Measurements from ENCODE around the gene GLB1L3.

Gene GLB1L3

GRCh38 chr11:134266440-134266839 is 9.7 kb upstream of the GLB1L3 start:
- no peak for TF ChIP-seq CTCF (IDR thresholded peaks at IDR 0.05; ENCODE audit: insufficient read depth, low read length, poor library complexity, severe bottlenecking)
- no peaks in the 10 kb centered on the region for H3K27me3 ChIP-seq (replicated peaks; ENCODE audit: control insufficient read depth, insufficient read depth, low read length)
- H3K4me3 ChIP-seq (replicated peaks; ENCODE audit: low read depth, low read length): no peak overlapping the region
- DNase-seq (ENCODE audit: extremely low read depth, insufficient read length): no peak
- H3K36me3 ChIP-seq (ENCODE audit: control insufficient read depth, insufficient read depth, low read length): peaks cover 4% of the 10 kb centered on the region

GRCh38 chr11:134266841-134267251 is 9.3 kb upstream of the GLB1L3 start:
- TF ChIP-seq CTCF (IDR thresholded peaks at IDR 0.05; ENCODE audit: insufficient read depth, low read length, poor library complexity, severe bottlenecking): no peak
- peaks cover 3% of the 10 kb centered on the region for H3K36me3 ChIP-seq (ENCODE audit: control insufficient read depth, insufficient read depth, low read length)
- no peaks in the 10 kb centered on the region for H3K27me3 ChIP-seq (replicated peaks; ENCODE audit: control insufficient read depth, insufficient read depth, low read length)
- H3K4me3 ChIP-seq (replicated peaks; ENCODE audit: low read depth, low read length): no peak overlapping the region
- DNase-seq (ENCODE audit: extremely low read depth, insufficient read length): no peak

- Histone ChIP-seq H3K4me3 (replicated peaks; ENCODE audit: low read depth, low read length) (no peak overlapping the region), H3K27me3 (replicated peaks; ENCODE audit: control insufficient read depth, insufficient read depth, low read length) (no peaks in the 10 kb centered on the region), H3K36me3 (ENCODE audit: control insufficient read depth, insufficient read depth, low read length) (peaks cover 2% of the 10 kb centered on the region)
- DNase-seq (ENCODE audit: extremely low read depth, insufficient read length): no peak
- TF ChIP-seq CTCF (IDR thresholded peaks at IDR 0.05; ENCODE audit: insufficient read depth, low read length, poor library complexity, severe bottlenecking): no peak
Observed at GRCh38 chr11:134267461-134267860, 8.7 kb upstream of the GLB1L3 start.

- no peak for DNase-seq (ENCODE audit: extremely low read depth, insufficient read length)
- no peak for TF ChIP-seq CTCF (IDR thresholded peaks at IDR 0.05; ENCODE audit: insufficient read depth, low read length, poor library complexity, severe bottlenecking)
- no peak overlapping the region for H3K4me3 ChIP-seq (replicated peaks; ENCODE audit: low read depth, low read length)
- H3K36me3 ChIP-seq (ENCODE audit: control insufficient read depth, insufficient read depth, low read length): no peaks in the 10 kb centered on the region; the same call in none of the 2 replicates
- no peaks in the 10 kb centered on the region for H3K27me3 ChIP-seq (replicated peaks; ENCODE audit: control insufficient read depth, insufficient read depth, low read length)
Observed at GRCh38 chr11:134267966-134268365, 8.2 kb upstream of the GLB1L3 start.

- Histone ChIP-seq H3K4me3 (replicated peaks; ENCODE audit: low read depth, low read length) (no peak overlapping the region), H3K27me3 (replicated peaks; ENCODE audit: control insufficient read depth, insufficient read depth, low read length) (no peaks in the 10 kb centered on the region), H3K36me3 (ENCODE audit: control insufficient read depth, insufficient read depth, low read length) (no peaks in the 10 kb centered on the region)
- DNase-seq (ENCODE audit: extremely low read depth, insufficient read length): no peak
- TF ChIP-seq CTCF (IDR thresholded peaks at IDR 0.05; ENCODE audit: insufficient read depth, low read length, poor library complexity, severe bottlenecking): peak; percentile 20
Observed at GRCh38 chr11:134270250-134270714, 5.9 kb upstream of the GLB1L3 start.

- no peak for DNase-seq (ENCODE audit: extremely low read depth, insufficient read length)
- H3K27me3 ChIP-seq (replicated peaks; ENCODE audit: control insufficient read depth, insufficient read depth, low read length): no peaks in the 10 kb centered on the region; the same call in 1 of the 2 replicates
- TF ChIP-seq CTCF (IDR thresholded peaks at IDR 0.05; ENCODE audit: insufficient read depth, low read length, poor library complexity, severe bottlenecking): no peak
- H3K36me3 ChIP-seq (ENCODE audit: control insufficient read depth, insufficient read depth, low read length): no peaks in the 10 kb centered on the region
- H3K4me3 ChIP-seq (replicated peaks; ENCODE audit: low read depth, low read length): no peak overlapping the region
Observed at GRCh38 chr11:134271978-134272377, 4.2 kb upstream of the GLB1L3 start.

Data from GM06990 (cell line).